ENCODE data around the gene CRYBB2.

- TF ChIP-seq CTCF (IDR thresholded peaks at IDR 0.05; ENCODE audit: insufficient read depth, low read length) (no peak), POLR2AphosphoS5 (IDR thresholded peaks at IDR 0.05; ENCODE audit: low read depth) (no peak), REST (IDR thresholded peaks at IDR 0.05; ENCODE audit: insufficient replicate concordance, low read depth) (no peak)
Observed at GRCh38 chr22:25213221-25213620, 6.2 kb upstream of the CRYBB2 start.
